Measurements from ENCODE around the gene ZNF878.
"Not testable (repeated sequence)": the region's sequence is repeated elsewhere in the genome, so short reads cannot be mapped to it uniquely, and the experiment has no call there.

Gene ZNF878

GRCh38 chr19:12052497-12053169, at the start of gene ZNF878:
ZNF878 (minus strand) TSS chr19:12052961; CDS start chr19:12052801, 160 bp downstream.
- peak; percentile 83 for DNase-seq

- DNase-seq, result no peak
Observed at GRCh38 chr19:12098040-12098439, 45.3 kb upstream of the ZNF878 start.

- no peak for DNase-seq
Observed at GRCh38 chr19:12095111-12095790, 42.5 kb upstream of the ZNF878 start.

- DNase-seq, result no peak
Observed at GRCh38 chr19:12093777-12094176, 41.0 kb upstream of the ZNF878 start.

- no peak for DNase-seq
Observed at GRCh38 chr19:12092956-12093355, 40.2 kb upstream of the ZNF878 start.

GRCh38 chr19:12092065-12092867, 39.5 kb upstream of the ZNF878 start:
- DNase-seq, result peak; percentile 89

GRCh38 chr19:12090807-12091206, 38.0 kb upstream of the ZNF878 start:
- DNase-seq, result peak; percentile 85

- no peak for DNase-seq
Observed at GRCh38 chr19:12085074-12085818, 32.5 kb upstream of the ZNF878 start.

- DNase-seq, result not testable (repeated sequence)
Observed at GRCh38 chr19:12083336-12083735, 30.6 kb upstream of the ZNF878 start.

GRCh38 chr19:12077375-12077774, 24.6 kb upstream of the ZNF878 start:
- DNase-seq, result no peak

GRCh38 chr19:12076331-12076730, 23.6 kb upstream of the ZNF878 start:
- DNase-seq, result not testable (repeated sequence)

GRCh38 chr19:12075538-12076139, 22.9 kb upstream of the ZNF878 start:
- no peak for DNase-seq

GRCh38 chr19:12064590-12065538, 12.1 kb upstream of the ZNF878 start, which contains the start of gene ZNF844:
ZNF844 (plus strand) TSS chr19:12064731; CDS start chr19:12064874, 143 bp downstream.
- DNase-seq, result peak; percentile 86

- no peak for DNase-seq
Observed at GRCh38 chr19:12055784-12056183, 3.0 kb upstream of the ZNF878 start.

GRCh38 chr19:12052091-12052496, 667 bp downstream of the ZNF878 start:
- DNase-seq, result no peak

GRCh38 chr19:12047868-12048267, 4.9 kb downstream of the ZNF878 start:
- DNase-seq, result no peak

GRCh38 chr19:12043752-12044422, 8.9 kb downstream of the ZNF878 start:
- no peak for DNase-seq

- no peak for DNase-seq
Observed at GRCh38 chr19:12042893-12043292, 9.9 kb downstream of the ZNF878 start.

- DNase-seq, result peak; percentile 88
Observed at GRCh38 chr19:12035220-12036172, 17.3 kb downstream of the ZNF878 start, which contains the start of gene ZNF433. ZNF433 (minus strand) TSS chr19:12035679; CDS start chr19:12035539, 140 bp downstream.

All from activated CD8-positive, alpha-beta memory T cell treated with anti-CD3 and anti-CD28 coated beads, Interleukin-2, amount 50 U/mL, for 48 hours (primary cell).